Measurements from ENCODE around the gene MED12. TPM values are rescaled to one million over a fixed set of nuclear protein-coding genes. Genes with fewer than 3 reads are reported as not detected.

MED12 gene
- total RNA-seq, 1 experiment from 2014 or later: 51.6 TPM

DNA sequence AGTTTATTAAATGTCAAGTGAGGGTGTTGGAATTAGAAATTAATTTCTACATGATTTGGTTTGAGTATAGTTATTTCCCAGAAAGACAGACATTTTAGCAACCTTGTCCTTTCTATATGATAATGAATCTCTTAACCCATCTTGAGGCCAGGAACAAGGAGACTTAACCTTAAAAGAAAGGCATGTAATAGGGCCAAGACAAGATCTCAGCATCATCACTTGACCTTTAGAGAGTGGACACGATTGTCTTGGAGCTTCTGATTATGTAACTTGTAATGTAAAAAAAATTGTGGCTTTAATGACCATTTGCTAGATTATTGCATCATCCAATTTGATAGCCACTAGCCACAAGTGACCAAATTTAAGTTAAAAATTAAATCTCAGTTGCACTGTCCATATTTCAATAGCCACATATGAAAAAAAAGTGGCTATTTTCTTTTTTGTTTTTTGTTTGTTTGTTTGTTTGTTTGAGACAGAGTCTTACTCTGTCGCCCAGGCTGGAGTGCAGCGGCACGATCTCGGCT lies 36.2 kb upstream of the MED12 start:
- ChIA-PET POLR2A (ENCODE audit: low non-redundant PET) (no interaction called here), CTCF (no interaction called here)
- Histone ChIP-seq H3K36me3 (ENCODE audit: insufficient read depth, low read length, poor library complexity, severe bottlenecking) (no peaks in the 10 kb centered on the region), H3K4me1 (ENCODE audit: insufficient read depth, low read length, poor library complexity, severe bottlenecking) (no peaks in the 10 kb centered on the region), H3K9me3 (ENCODE audit: low read depth, low read length, poor library complexity, severe bottlenecking) (no peaks in the 10 kb centered on the region), H3K4me3 (ENCODE audit: low read depth, low read length, poor library complexity, severe bottlenecking) (no peak overlapping the region), H3K27me3 (replicated peaks; ENCODE audit: insufficient read depth, low read depth, low read length, poor library complexity) (no peaks in the 10 kb centered on the region), H3K27ac (ENCODE audit: low read depth, low read length, poor library complexity, severe bottlenecking) (no peak overlapping the region)
- no peak for DNase-seq (ENCODE audit: low spot score)
- intact Hi-C loops (cut with micrococcal nuclease; ENCODE audit: unreplicated experiment): no loop called here
- TF ChIP-seq, protein P1, sequence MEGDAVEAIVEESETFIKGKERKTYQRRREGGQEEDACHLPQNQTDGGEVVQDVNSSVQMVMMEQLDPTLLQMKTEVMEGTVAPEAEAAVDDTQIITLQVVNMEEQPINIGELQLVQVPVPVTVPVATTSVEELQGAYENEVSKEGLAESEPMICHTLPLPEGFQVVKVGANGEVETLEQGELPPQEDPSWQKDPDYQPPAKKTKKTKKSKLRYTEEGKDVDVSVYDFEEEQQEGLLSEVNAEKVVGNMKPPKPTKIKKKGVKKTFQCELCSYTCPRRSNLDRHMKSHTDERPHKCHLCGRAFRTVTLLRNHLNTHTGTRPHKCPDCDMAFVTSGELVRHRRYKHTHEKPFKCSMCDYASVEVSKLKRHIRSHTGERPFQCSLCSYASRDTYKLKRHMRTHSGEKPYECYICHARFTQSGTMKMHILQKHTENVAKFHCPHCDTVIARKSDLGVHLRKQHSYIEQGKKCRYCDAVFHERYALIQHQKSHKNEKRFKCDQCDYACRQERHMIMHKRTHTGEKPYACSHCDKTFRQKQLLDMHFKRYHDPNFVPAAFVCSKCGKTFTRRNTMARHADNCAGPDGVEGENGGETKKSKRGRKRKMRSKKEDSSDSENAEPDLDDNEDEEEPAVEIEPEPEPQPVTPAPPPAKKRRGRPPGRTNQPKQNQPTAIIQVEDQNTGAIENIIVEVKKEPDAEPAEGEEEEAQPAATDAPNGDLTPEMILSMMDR (conservative IDR thresholded peaks at IDR 0.05; ENCODE audit: low read depth, low read length): no peak
- no peak for TF ChIP-seq EZH2 (IDR thresholded peaks at IDR 0.05; ENCODE audit: borderline replicate concordance, low read depth, low read length, poor library complexity, severe bottlenecking)
- no TSS peak for BruUV-seq (replicated peaks)

DNA sequence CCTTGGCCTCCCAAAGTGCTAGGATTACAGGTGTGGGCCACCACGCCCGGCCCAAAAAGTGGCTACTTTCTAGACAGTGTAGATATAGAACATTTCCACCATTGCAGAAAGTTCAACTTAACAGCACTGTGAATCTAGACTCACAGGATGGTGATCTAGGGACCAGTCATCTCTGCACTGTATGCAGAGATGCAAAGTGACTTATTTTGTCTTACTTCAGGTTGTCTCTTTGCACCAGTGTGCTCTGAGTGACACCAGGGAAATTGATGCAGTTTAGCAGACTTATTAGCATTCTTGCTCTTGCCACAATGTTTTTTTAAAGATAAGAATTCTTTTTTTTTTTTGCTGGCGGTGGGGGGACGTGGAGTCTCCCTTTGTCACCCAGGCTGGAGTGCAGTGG lies 35.6 kb upstream of the MED12 start:
- no peak for TF ChIP-seq EZH2 (IDR thresholded peaks at IDR 0.05; ENCODE audit: borderline replicate concordance, low read depth, low read length, poor library complexity, severe bottlenecking)
- TF ChIP-seq, protein P1 (conservative IDR thresholded peaks at IDR 0.05; ENCODE audit: low read depth, low read length): no peak
- ChIA-PET CTCF (no interaction called here), POLR2A (ENCODE audit: low non-redundant PET) (no interaction called here)
- Histone ChIP-seq H3K27me3 (replicated peaks; ENCODE audit: insufficient read depth, low read depth, low read length, poor library complexity) (no peaks in the 10 kb centered on the region), H3K4me1 (ENCODE audit: insufficient read depth, low read length, poor library complexity, severe bottlenecking) (no peaks in the 10 kb centered on the region), H3K36me3 (ENCODE audit: insufficient read depth, low read length, poor library complexity, severe bottlenecking) (no peaks in the 10 kb centered on the region), H3K9me3 (ENCODE audit: low read depth, low read length, poor library complexity, severe bottlenecking) (no peaks in the 10 kb centered on the region), H3K4me3 (ENCODE audit: low read depth, low read length, poor library complexity, severe bottlenecking) (no peak overlapping the region), H3K27ac (ENCODE audit: low read depth, low read length, poor library complexity, severe bottlenecking) (no peak overlapping the region)
- no peak for DNase-seq (ENCODE audit: low spot score)
- intact Hi-C loops (cut with micrococcal nuclease; ENCODE audit: unreplicated experiment): no loop called here
- no TSS peak for BruUV-seq (replicated peaks)

DNA sequence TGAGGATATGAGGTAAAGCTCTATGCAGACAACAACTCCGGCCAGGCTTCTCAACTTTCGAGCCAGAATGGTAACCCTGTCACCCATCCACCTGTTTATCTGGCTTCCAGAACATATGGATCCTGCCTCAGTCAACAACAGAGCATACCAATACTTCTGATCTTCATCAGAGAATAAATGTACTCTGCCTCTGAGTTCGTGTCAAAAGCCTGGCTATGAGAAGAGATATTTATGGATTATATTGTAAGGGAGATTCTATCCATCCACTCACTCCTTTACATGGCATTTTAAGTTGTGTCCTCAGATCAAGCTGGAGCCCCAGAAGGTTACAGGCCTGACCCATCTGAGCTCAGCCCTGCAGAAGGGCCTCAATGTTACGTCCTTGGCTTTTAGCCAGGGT lies 32.5 kb upstream of the MED12 start:
- no peak for TF ChIP-seq EZH2 (IDR thresholded peaks at IDR 0.05; ENCODE audit: borderline replicate concordance, low read depth, low read length, poor library complexity, severe bottlenecking)
- TF ChIP-seq, protein P1 (conservative IDR thresholded peaks at IDR 0.05; ENCODE audit: low read depth, low read length): no peak
- intact Hi-C loops (cut with micrococcal nuclease; ENCODE audit: unreplicated experiment): no loop called here
- no peak overlapping the region for H3K27ac ChIP-seq (ENCODE audit: low read depth, low read length, poor library complexity, severe bottlenecking)
- no peaks in the 10 kb centered on the region for H3K9me3 ChIP-seq (ENCODE audit: low read depth, low read length, poor library complexity, severe bottlenecking)
- H3K4me3 ChIP-seq (ENCODE audit: low read depth, low read length, poor library complexity, severe bottlenecking): no peak overlapping the region
- H3K36me3 ChIP-seq (ENCODE audit: insufficient read depth, low read length, poor library complexity, severe bottlenecking): no peaks in the 10 kb centered on the region
- no TSS peak for BruUV-seq (replicated peaks)
- DNase-seq (ENCODE audit: low spot score): no peak
- no peaks in the 10 kb centered on the region for H3K27me3 ChIP-seq (replicated peaks; ENCODE audit: insufficient read depth, low read depth, low read length, poor library complexity)
- ChIA-PET POLR2A (ENCODE audit: low non-redundant PET) (no interaction called here), CTCF (no interaction called here)
- no peaks in the 10 kb centered on the region for H3K4me1 ChIP-seq (ENCODE audit: insufficient read depth, low read length, poor library complexity, severe bottlenecking)

All from A673 (cell line).